ENCODE measurements around the gene POLD2. TPM values are rescaled to one million over a fixed set of nuclear protein-coding genes. Genes with fewer than 3 reads are reported as not detected.
A peak's percentile ranks its signal among the peaks of the same experiment; 100 is the strongest.
"Not testable (repeated sequence)": the region's sequence is repeated elsewhere in the genome, so short reads cannot be mapped to it uniquely, and the experiment has no call there.

The POLD2 gene
- total RNA-seq, result 100 to 1,000 TPM in 1 of 5 experiments, 10 to 100 TPM in 4; 55.1 to 118 (median 69.2) TPM
- 10 to 100 TPM; 78.1 to 94.8 TPM for polyA plus RNA-seq
- 47.5 reads per million, percentile 70 among the genes with 10 or more reads in this experiment for total RNA-seq

GRCh38 chr7:44123190-44124003 lies at the start of gene POLD2:
Gene POLD2, minus strand, starts transcription at chr7:44123548. Its CDS starts 1,495 bp downstream, at chr7:44122053.
- ATAC-seq, result peak; percentile 99
- intact Hi-C loops (cut with micrococcal nuclease), result loop anchor here (1.0 to 5.0 kb wide), 14 partner anchors 19 to 725 kb away; partner anchors contain the start of genes AEBP1 (in 2 of the 2), DBNL (in 2 of the 2), POLM (in 2 of the 2) and PPIA (in 2 of the 2)
- Mint-ChIP-seq H3K36me3 (peaks cover 0 to 15% (median 5%) of the 10 kb centered on the region in 5 donors), H3K27me3 (peaks cover 0 to 23% (median 0%) of the 10 kb centered on the region in 5 donors), H3K4me3 (peak within 1 kb of the TSS; percentile 82 to 97 (median 93)), H3K27ac (peak within 1 kb of the TSS; percentile 40 to 96 (median 87)), H3K4me1 (peaks cover 18 to 40% (median 39%) of the 10 kb centered on the region in 7 donors), H3K9me3 (no peaks in the 10 kb centered on the region)
- no peaks in the 10 kb centered on the region for H3K27me3 ChIP-seq (ENCODE audit: control insufficient read depth in 2 of 2, insufficient read depth in 2 of 2, low read length in 2 of 2)
- peak within 1 kb of the TSS; percentile 89 for H3K4me3 ChIP-seq (ENCODE audit: low read length)
- POLR2A ChIA-PET, result interaction anchor here (0.6 to 2.5 kb wide), 12 partner anchors 9 to 483 kb away, joined by 3 to 8 read pairs (median 3); partner anchors contain the start of genes DBNL and OGDH
- peak; percentile 88 to 99 (median 94) for DNase-seq
- no peaks in the 10 kb centered on the region for H3K9me3 ChIP-seq (ENCODE audit: control insufficient read depth in 2 of 3, low read length in 3 of 3)
- peak within 1 kb of the TSS; percentile 74 for H3K27ac ChIP-seq (ENCODE audit: low read depth, low read length)
- CTCF ChIA-PET, result no interaction called here
- peaks cover 8 to 9% of the 10 kb centered on the region in 2 donors for H3K4me1 ChIP-seq (ENCODE audit: control insufficient read depth in 2 of 2, insufficient read depth in 2 of 2, low read length in 2 of 2)
- H3K36me3 ChIP-seq (ENCODE audit: control insufficient read depth in 2 of 3, insufficient read depth in 3 of 3, low read length in 3 of 3), result peaks cover 0 to 16% (median 0%) of the 10 kb centered on the region in 3 experiments

GRCh38 chr7:44172803-44173424 lies 49.6 kb upstream of the POLD2 start:
- intact Hi-C loops (cut with micrococcal nuclease), result no loop called here
- peaks cover under 1 to 5% (median 2%) of the 10 kb centered on the region in 7 donors for H3K4me1 Mint-ChIP-seq
- Histone ChIP-seq H3K27me3 (ENCODE audit: control insufficient read depth in 2 of 2, insufficient read depth in 2 of 2, low read length in 2 of 2) (no peaks in the 10 kb centered on the region), H3K9me3 (ENCODE audit: control insufficient read depth in 2 of 3, low read length in 3 of 3) (no peaks in the 10 kb centered on the region), H3K4me1 (ENCODE audit: control insufficient read depth in 2 of 2, insufficient read depth in 2 of 2, low read length in 2 of 2) (no peaks in the 10 kb centered on the region), H3K27ac (ENCODE audit: low read depth, low read length) (no peak overlapping the region), H3K36me3 (ENCODE audit: control insufficient read depth in 2 of 3, insufficient read depth in 3 of 3, low read length in 3 of 3) (no peaks in the 10 kb centered on the region), H3K4me3 (ENCODE audit: low read length) (no peak overlapping the region)
- peaks cover 0 to 3% (median 0%) of the 10 kb centered on the region in 5 donors for H3K36me3 Mint-ChIP-seq
- DNase-seq (no peak), ATAC-seq (no peak)
- H3K27ac Mint-ChIP-seq, result no peak overlapping the region
- peaks cover 0 to 23% (median 3%) of the 10 kb centered on the region in 5 donors for H3K27me3 Mint-ChIP-seq
- H3K4me3 Mint-ChIP-seq, result no peak overlapping the region
- H3K9me3 Mint-ChIP-seq, result peaks cover 0 to 12% (median 3%) of the 10 kb centered on the region in 11 donors
- CTCF ChIA-PET, result no interaction called here
- POLR2A ChIA-PET, result interaction anchor here (0.8 kb wide), 1 partner anchor 105 kb away, joined by 3 read pairs; no protein-coding TSS in a partner anchor

DNA sequence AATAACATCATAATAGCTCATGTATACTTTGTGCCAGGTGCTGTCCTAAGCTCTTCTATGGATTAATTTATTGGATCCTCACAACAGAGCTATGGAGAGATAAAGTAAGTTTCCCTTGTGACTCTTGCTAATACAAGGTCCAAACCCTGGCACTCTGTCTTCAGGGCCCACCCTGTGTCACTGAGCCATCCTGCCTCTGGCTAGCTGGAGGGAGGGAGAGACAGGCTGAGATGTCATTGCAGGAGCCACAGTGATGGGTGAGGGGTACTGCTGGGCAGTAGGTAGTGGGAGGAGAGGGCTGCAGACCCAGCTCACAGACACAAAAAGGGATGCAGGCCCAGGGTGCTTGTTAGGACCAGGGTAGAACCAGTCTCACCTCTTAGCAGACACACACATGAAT lies 49.0 kb upstream of the POLD2 start:
- Histone ChIP-seq H3K27ac (ENCODE audit: low read depth, low read length) (no peak overlapping the region), H3K4me1 (ENCODE audit: control insufficient read depth in 2 of 2, insufficient read depth in 2 of 2, low read length in 2 of 2) (no peaks in the 10 kb centered on the region), H3K4me3 (ENCODE audit: low read length) (no peak overlapping the region), H3K36me3 (ENCODE audit: control insufficient read depth in 2 of 3, insufficient read depth in 3 of 3, low read length in 3 of 3) (no peaks in the 10 kb centered on the region), H3K27me3 (ENCODE audit: control insufficient read depth in 2 of 2, insufficient read depth in 2 of 2, low read length in 2 of 2) (no peaks in the 10 kb centered on the region), H3K9me3 (ENCODE audit: control insufficient read depth in 2 of 3, low read length in 3 of 3) (no peaks in the 10 kb centered on the region)
- peaks cover 0 to 24% (median 0%) of the 10 kb centered on the region in 5 donors for H3K27me3 Mint-ChIP-seq
- H3K4me3 Mint-ChIP-seq, result no peak overlapping the region
- ATAC-seq, result no peak
- H3K36me3 Mint-ChIP-seq, result peaks cover 0 to 3% (median 0%) of the 10 kb centered on the region in 5 donors
- H3K9me3 Mint-ChIP-seq, result peaks cover 0 to 12% (median 3%) of the 10 kb centered on the region in 11 donors
- ChIA-PET CTCF (no interaction called here), POLR2A (interaction anchor here (0.8 kb wide), 1 partner anchor 105 kb away, joined by 3 read pairs; no protein-coding TSS in a partner anchor)
- intact Hi-C loops (cut with micrococcal nuclease), result no loop called here
- H3K27ac Mint-ChIP-seq, result no peak overlapping the region
- peaks cover 5 to 11% (median 7%) of the 10 kb centered on the region in 7 donors for H3K4me1 Mint-ChIP-seq
- DNase-seq, result no peak

GRCh38 chr7:44171901-44172300 lies 48.6 kb upstream of the POLD2 start:
- H3K9me3 ChIP-seq (ENCODE audit: control insufficient read depth in 2 of 3, low read length in 3 of 3); ATAC-seq; H3K36me3 Mint-ChIP-seq; H3K36me3 ChIP-seq (ENCODE audit: control insufficient read depth in 2 of 3, insufficient read depth in 3 of 3, low read length in 3 of 3); CTCF ChIA-PET; H3K27ac Mint-ChIP-seq; H3K4me3 ChIP-seq (ENCODE audit: low read length); H3K27me3 ChIP-seq (ENCODE audit: control insufficient read depth in 2 of 2, insufficient read depth in 2 of 2, low read length in 2 of 2); DNase-seq; H3K4me1 ChIP-seq (ENCODE audit: control insufficient read depth in 2 of 2, insufficient read depth in 2 of 2, low read length in 2 of 2); H3K27ac ChIP-seq (ENCODE audit: low read depth, low read length); intact Hi-C loops (cut with micrococcal nuclease); H3K4me3 Mint-ChIP-seq: not testable (repeated sequence)
- Mint-ChIP-seq H3K4me1 (peaks cover 5 to 12% (median 8%) of the 10 kb centered on the region in 7 donors), H3K9me3 (peaks cover 0 to 12% (median 3%) of the 10 kb centered on the region in 11 donors), H3K27me3 (peaks cover 0 to 27% (median 0%) of the 10 kb centered on the region in 5 donors)
- POLR2A ChIA-PET, result interaction anchor here (0.8 kb wide), 1 partner anchor 104 kb away, joined by 3 read pairs; no protein-coding TSS in a partner anchor

DNA sequence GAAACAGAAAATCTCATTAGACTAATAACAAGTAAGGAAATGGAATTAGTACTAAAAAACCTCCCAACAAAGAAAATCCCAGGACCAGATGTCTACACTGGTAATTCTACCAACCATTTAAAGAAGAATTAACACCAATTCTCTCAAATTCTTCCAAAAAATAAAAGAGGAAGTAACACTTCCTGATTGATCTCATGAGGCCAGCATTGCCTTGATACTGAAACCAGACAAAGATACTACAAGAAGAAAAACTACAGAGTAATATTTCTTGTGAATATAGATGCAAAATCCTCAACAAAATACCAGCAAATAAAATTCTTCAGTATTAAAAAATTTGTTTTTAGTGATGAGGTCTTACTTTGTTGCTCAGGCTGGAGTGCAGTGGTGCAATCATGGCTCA lies 44.6 kb upstream of the POLD2 start:
- DNase-seq, result no peak
- CTCF ChIA-PET, result no interaction called here
- POLR2A ChIA-PET, result no interaction called here
- peaks cover 3 to 12% (median 8%) of the 10 kb centered on the region in 7 donors for H3K4me1 Mint-ChIP-seq
- H3K4me3 Mint-ChIP-seq, result no peak overlapping the region
- Histone ChIP-seq H3K27ac (ENCODE audit: low read depth, low read length) (no peak overlapping the region), H3K36me3 (ENCODE audit: control insufficient read depth in 2 of 3, insufficient read depth in 3 of 3, low read length in 3 of 3) (no peaks in the 10 kb centered on the region), H3K4me3 (ENCODE audit: low read length) (no peak overlapping the region), H3K9me3 (ENCODE audit: control insufficient read depth in 2 of 3, low read length in 3 of 3) (no peaks in the 10 kb centered on the region), H3K27me3 (ENCODE audit: control insufficient read depth in 2 of 2, insufficient read depth in 2 of 2, low read length in 2 of 2) (no peaks in the 10 kb centered on the region), H3K4me1 (ENCODE audit: control insufficient read depth in 2 of 2, insufficient read depth in 2 of 2, low read length in 2 of 2) (no peaks in the 10 kb centered on the region)
- H3K9me3 Mint-ChIP-seq, result peaks cover 0 to 18% (median 3%) of the 10 kb centered on the region in 11 donors
- peak overlapping the region in 2 of 9 donors; percentile 32 to 60 for H3K27ac Mint-ChIP-seq
- ATAC-seq, result no peak
- intact Hi-C loops (cut with micrococcal nuclease), result no loop called here
- H3K36me3 Mint-ChIP-seq, result peaks cover 0 to 3% (median 0%) of the 10 kb centered on the region in 5 donors
- H3K27me3 Mint-ChIP-seq, result peaks cover 0 to 27% (median 0%) of the 10 kb centered on the region in 5 donors

- H3K4me3 ChIP-seq (ENCODE audit: low read length), result no peak overlapping the region
- no peaks in the 10 kb centered on the region for H3K36me3 ChIP-seq (ENCODE audit: control insufficient read depth in 2 of 3, insufficient read depth in 3 of 3, low read length in 3 of 3)
- ChIA-PET CTCF (no interaction called here), POLR2A (no interaction called here)
- peaks cover 0 to 3% (median 0%) of the 10 kb centered on the region in 5 donors for H3K36me3 Mint-ChIP-seq
- ATAC-seq (no peak), DNase-seq (no peak)
- no peak overlapping the region for H3K27ac ChIP-seq (ENCODE audit: low read depth, low read length)
- no peak overlapping the region for H3K4me3 Mint-ChIP-seq
- H3K9me3 ChIP-seq (ENCODE audit: control insufficient read depth in 2 of 3, low read length in 3 of 3), result no peaks in the 10 kb centered on the region
- H3K4me1 Mint-ChIP-seq, result peaks cover 2 to 11% (median 7%) of the 10 kb centered on the region in 7 donors
- no peaks in the 10 kb centered on the region for H3K27me3 ChIP-seq (ENCODE audit: control insufficient read depth in 2 of 2, insufficient read depth in 2 of 2, low read length in 2 of 2)
- H3K27ac Mint-ChIP-seq, result no peak overlapping the region
- H3K27me3 Mint-ChIP-seq, result peaks cover 0 to 20% (median 0%) of the 10 kb centered on the region in 5 donors
- intact Hi-C loops (cut with micrococcal nuclease), result no loop called here
- no peaks in the 10 kb centered on the region for H3K4me1 ChIP-seq (ENCODE audit: control insufficient read depth in 2 of 2, insufficient read depth in 2 of 2, low read length in 2 of 2)
- peaks cover 0 to 9% (median 0%) of the 10 kb centered on the region in 11 donors for H3K9me3 Mint-ChIP-seq
Observed at GRCh38 chr7:44163591-44163990, 40.2 kb upstream of the POLD2 start.

Data from naive thymus-derived CD4-positive, alpha-beta T cell (primary cell).